Hepatocyte (in vitro differentiated cells): ENCODE measurements around the gene ADGRL3.

Experiments
- CTCF ChIP-seq: fragments of 200-600 bp; sonication (generic); IDR thresholded peaks from 2 replicates; pipeline ENCODE4 v1.5.1; 2016; ENCODE audit warnings: antibody characterized with exemption, mild to moderate bottlenecking; ENCODE audit not compliant: poor library complexity
- EZH2 ChIP-seq: fragments of 200-600 bp; sonication (generic); IDR thresholded peaks from 2 replicates; pipeline ENCODE4 v1.6.1; 2016; ENCODE audit warnings: antibody characterized with exemption, mild to moderate bottlenecking, borderline replicate concordance

- no peak for TF ChIP-seq CTCF
- TF ChIP-seq EZH2 = no peak
Measured at GRCh38 chr4:61160478-61160877, 39.6 kb upstream of the ADGRL3 start.
